GM18873 (cell line): ENCODE measurements around the gene CRYBB3.
"Not testable (repeated sequence)": the region's sequence is repeated elsewhere in the genome, so short reads cannot be mapped to it uniquely, and the experiment has no call there.

ENCODE experiments used
- ATAC-seq: cut with Tn5 transposase; IDR thresholded peaks from one replicate; pipeline ENCODE4 v1.9.1; 2021; ENCODE audit warnings: mild to moderate bottlenecking, moderate library complexity, moderate number of reproducible peaks; ENCODE audit not compliant: unreplicated experiment, low FRiP score

CRYBB3 gene

DNA sequence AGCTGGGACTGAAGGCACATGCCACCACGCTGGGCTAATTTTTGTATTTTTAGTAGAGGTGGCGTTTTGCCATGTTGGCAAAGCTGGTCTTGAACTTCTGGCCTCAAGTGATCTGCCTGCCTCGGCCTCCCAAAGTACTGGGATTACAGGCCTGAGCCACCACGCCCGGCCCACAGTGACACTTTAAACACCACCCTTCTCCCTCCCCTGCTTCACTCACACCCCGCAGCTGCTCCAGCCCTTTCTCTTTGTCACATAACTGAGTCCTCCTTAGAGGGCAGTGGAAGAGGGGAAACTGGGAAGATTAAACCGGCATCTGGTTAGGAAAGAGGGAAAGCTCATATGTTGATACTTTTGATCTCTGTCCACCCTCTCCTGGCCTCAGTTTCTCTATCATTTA is 4.9 kb downstream of the CRYBB3 start:
- not testable (repeated sequence) for ATAC-seq

DNA sequence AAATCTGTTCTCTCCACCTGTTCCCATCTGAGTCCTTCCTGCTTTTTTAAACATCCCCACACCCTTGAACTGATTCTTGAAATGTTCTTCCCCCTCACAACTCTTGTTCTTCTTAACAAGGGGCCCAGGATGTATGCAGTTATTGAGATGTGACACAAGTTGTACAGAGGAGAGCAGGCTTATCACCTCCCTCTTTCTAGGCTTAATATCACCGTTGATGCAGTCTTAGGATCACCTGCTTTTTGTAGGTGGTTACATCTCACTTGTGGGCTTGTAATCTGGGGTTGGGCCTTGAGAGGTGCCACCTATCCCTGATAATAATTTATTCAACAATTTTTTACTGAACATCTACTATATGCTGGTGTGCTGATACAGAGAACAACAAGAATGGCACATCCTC is 6.2 kb downstream of the CRYBB3 start:
- no peak for ATAC-seq

DNA sequence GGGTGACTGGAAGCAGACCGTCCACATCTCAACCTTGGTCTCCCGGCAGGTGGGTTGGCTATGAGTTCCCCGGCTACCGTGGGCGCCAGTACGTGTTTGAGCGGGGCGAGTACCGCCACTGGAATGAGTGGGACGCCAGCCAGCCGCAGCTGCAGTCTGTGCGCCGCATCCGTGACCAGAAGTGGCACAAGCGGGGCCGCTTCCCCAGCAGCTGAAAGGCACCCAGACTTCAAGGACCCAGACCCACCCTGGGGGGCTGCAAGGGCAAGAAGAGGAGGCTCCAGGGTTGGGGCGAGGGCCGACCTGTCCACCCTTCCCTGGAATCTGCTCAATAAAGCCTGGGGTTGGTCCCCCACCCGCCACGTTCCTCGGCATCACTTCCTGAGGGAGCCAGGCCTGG is 7.3 kb downstream of the CRYBB3 start:
- ATAC-seq = no peak

DNA sequence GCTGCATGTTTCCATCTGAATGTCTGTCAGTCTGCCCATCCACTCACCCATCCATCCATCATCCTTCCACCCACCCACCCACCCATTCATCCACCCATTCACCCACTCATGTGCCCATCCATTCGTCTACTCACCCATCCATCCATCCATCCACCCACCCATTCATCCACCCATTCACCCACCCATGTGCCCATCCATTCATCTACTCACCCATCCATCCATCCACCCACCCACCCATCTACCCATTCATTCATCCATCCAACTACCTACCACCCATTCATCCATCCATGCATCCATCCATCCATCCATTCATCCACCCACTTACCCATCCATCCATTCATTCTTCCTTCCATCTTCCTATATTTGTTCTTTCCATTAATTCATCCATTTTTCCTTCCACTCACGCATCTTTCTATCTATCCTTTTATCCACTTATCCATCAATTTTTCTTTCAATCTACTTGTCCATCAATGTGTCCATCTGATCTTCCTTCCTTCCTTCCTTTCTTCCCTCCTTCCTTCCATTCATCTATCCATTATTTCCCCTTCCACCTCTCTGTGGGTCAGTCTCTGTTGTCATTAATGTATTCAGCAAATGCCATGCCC is 8.0 kb downstream of the CRYBB3 start:
- ATAC-seq = no peak

DNA sequence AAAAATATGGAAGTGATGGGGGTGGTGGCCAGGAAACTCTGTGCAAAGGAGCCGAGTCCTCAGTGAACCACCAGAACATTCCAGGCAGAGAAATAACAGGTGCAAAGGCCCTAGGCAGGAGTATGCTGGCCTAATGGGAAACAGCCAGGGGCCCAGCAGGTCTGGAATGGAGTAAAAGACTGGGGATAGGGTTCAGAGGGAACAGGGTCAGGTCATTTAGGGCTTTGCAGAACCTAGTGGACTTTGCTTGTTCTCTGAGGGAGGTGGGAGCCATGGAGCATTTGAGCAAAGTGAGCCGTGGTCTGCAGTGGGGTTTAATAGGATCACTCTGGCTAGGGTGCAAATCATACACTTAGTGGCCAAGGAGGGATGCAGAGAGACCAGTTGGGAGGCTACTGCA is 8.7 kb downstream of the CRYBB3 start:
- no peak for ATAC-seq

DNA sequence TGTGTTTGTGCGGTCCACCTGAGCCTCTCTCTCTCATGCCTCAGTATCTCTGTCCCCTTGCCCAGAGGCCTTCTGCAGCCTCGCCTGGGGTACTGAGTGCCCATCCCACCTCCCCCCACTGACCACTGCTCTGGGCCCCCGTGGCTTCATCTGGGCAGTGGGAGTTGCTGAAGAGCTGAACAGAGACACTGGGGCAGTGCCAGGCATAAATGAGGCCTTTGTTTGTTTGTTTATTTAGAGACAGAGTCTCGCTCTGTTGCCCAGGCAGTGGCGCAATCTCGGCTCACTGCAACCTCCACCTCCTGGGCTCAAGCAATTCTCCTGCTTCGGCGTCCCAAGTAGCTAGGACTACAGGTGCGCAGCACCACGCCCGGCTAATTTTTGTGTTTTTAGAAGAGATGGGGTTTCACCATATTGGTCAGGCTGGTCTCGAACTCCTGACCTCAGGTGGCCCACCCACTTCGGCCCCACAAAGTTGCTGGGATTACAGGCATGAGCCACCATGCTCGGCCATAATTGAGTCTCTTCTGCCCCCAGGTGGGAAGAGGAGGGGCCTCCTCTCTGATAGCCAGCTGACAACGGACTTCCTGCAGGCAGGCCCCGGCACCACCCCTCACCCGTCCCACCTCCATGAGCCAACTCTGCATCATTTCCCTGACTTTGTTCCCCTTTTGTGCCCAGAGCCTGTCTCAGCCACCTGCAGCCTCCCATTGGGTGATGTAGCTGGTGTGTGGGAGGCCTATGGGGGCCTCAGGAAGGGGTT is 9.3 kb downstream of the CRYBB3 start:
- ATAC-seq = no peak

DNA sequence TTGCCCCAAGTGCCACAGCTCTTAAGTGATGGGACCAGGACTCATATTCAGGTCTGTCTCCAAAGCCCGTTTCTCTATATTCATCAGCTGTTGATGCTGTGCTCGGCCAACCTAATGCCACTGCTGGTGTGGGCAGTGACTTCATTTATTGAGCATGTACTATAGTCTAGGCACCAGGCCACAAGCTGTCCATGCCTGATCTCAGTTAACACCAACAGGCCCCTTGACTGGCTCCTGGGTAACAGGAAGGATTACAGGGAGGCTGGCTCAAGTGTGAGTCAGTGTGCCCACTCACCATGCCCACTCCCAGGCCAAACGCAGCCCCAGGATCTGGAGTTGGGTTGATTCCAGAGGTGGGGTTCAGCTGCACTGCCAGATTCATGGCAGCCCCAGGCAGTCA is 11.1 kb downstream of the CRYBB3 start:
- no peak for ATAC-seq

DNA sequence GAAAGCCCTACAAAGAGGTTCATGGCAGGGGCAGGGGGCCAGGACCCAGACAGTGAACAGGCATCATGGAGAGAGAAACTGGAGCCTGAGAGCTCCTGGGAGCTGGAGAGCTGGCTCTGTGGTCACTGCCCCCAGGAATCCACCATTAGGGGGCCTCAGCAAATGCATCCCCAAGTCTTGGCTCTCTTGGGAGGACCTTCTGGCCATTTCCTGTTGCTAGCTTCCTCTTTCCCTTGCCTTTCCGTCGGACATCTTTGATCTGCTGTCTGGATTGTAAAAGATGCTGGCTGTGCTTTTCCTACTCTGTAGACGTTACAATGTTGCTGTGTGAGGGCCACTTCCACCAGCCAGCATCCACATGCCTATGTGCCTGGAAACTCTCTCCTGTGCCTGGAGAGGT is 12.7 kb downstream of the CRYBB3 start:
- no peak for ATAC-seq

DNA sequence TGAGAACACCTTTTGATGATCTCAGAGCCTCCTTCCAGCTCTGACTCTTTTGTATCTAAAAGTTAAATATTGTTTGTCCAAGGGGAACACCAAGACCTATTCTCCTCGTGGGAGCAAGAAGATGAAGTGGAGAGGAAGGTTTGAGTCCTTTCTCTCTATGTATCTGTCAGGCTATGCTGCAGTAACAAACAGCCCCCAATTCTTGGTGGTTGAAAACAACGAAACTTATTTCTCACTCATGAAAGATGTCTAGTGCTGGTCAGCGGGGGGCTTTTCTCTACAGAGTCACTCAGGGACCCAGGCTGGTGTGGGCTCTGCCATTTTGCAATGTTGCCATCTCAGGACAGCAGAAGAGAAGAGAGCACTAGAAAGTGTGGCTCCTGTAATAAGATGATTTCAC is 13.6 kb downstream of the CRYBB3 start:
- no peak for ATAC-seq

DNA sequence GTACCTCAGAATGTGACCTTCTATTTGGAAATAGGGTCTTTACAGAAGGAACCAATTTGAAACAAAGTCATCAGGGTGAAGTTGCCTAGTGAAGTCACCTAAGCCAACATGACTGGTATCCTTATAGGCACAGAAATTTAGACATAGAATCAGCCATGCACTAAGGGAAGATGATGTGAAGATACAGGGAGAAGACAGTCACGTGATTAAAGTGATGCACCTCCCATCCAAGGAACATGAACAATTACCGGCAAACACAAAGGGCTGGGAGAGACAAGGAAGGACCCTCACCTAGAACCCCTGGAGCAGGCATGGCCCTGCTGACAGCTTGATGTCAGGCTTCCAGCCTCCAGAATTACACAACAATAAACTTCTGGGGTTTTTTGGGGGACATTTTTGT is 16.6 kb downstream of the CRYBB3 start:
- no peak for ATAC-seq

DNA sequence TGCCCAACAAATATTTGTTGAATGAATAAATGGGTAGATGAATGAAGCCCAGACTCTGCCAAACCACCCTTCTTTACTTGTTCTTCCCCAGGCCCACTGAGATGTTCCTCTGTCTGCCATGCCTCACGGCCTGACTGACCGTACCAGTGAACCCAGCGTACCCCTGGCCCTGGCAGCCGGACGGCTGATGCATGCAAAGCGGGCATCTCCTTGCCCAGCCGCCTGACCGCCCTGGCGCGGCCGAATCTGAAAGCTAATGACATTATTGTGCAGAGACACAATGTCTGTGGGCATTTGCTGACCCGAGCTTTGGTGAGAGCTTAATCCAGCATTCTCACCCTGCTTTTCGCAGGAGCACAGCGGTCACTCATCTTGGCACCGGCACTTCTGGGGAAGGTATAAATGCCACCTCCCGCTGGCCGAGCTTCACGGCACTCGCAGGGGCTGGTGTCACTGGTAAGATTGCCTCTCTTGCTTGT is 19.6 kb downstream of the CRYBB3 start, which contains the start of gene CRYBB2:
CRYBB2 (plus strand) TSS at position 429 of the 479 bp plus-strand sequence. CDS start 1,791 bp downstream, outside the sequence.
- no peak for ATAC-seq

DNA sequence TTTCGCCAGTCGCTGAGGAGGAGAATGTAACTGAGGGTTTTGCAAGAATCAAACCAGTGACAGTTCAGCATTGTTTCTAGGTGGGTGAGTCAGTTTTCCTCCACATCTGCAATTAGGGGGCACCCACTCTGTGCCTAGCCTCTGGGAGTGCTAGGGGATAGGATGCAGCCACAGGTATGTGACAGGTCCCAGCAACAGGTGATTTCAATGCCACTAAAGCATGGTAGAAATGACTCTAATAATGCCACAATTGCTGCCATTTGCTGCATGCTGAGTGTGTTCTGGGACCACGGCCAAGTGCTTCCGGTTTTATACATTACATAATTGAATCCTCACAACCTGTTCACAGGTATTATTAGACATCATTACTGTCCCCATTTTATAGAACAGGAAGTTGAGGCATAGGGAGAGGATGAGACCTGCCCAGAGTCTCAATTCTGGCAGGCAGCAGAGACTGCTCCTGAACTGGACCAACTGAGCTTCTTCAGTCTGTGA is 20.3 kb downstream of the CRYBB3 start:
- ATAC-seq = no peak

DNA sequence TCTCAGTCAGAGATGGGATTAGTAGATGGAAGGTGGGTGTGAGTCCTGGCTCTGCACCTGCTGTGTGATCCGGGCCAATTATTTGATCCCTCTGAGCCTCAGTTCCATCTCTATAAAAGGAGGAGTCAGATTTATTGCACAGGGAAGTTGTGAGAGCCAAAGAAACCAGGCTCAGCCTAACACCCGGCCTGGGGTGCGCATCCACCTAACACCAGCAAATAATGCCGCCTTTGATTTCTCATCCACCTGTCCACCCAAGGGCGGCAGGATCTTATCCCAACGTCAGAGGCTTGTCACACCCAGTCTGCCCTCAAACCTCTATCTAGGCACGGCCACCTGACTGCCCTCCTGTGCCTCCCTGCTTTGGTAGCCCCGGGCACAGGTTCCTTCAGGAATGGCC is 22.1 kb downstream of the CRYBB3 start:
- no peak for ATAC-seq

DNA sequence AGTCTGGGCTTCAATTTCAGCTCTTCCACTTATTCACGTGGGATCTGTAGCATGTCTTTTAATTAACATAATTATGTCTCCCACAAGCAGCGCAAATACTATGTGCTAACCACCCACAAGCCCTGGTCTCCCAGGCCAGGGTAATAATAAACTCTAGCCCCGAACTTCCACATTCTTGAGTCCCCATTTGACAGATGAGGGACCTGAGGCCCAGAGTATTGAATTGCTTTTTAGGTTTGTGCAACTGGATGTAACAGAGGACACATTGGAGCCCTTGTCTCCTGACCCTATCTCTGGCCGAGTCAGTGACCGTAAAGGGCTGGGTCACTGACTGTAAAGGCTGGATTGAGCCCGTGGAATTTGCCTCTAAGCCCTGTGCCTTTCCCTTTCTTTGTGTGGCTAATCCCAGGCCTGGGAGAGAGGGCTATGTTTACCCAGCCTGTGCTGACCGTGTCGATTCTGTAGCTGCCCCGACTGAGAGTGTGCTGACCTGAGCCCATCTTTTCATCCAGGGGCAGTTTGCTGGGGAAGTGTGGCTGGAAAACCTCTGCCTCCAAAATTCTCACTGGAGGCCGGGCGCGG is 23.7 kb downstream of the CRYBB3 start:
- ATAC-seq = no peak

DNA sequence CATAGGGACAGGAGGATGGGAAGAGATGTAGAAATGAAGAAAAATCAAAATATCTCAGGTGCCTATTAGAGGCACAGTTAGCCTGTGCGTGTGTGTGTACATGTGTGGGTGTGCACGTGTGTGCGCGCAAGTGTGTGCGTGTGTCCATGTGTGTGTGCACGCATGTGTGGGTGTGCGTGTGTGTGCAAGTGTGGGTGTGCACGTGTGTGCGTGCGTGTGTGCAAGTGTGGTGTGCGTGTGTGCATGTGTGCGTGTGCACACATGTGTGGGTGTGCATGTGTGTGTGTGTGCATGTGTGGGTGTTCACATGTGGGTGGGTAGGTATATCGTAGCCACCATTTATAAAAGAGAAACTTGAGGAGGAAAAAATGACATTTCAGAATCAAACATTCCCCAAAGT is 29.2 kb downstream of the CRYBB3 start:
- ATAC-seq = no peak

DNA sequence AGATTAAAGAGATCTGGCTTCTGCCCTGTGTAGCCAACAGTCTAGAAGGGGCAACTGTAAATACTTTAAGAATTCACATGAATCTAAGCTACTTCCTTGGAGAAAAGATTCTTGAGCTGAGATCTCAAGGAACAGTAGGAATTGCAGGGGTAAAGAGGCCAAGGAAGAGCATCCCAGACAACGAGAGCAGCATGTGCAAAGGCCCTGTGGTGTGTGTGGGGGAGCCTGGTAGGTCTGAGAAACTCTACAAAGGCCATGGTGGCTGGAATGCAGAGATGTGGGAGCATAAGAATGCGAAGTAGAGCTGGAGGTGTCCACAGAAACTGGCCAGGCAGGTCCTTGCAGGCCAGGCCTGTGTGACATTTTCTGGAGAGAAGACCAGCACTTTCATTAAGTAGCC is 31.1 kb downstream of the CRYBB3 start:
- ATAC-seq = not testable (repeated sequence)

DNA sequence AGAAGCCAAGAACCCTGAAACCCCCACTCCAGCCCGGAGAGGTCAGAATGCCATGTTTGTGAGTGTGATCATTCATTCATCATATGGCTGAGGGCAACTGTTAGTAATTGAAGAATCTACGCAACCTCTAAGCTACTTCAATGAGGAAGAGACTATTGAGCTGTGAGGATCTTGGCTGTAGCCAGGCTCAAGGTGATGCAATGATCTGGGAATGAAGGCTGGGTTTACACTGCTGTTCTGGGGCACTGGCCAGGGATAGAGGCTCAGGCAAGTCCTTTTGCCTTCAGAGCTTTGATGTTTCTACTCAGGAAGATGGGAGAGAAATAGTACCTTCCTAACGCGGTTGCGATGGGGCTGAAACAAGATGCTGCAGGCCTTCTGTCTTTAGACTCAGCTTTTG is 32.6 kb downstream of the CRYBB3 start:
- no peak for ATAC-seq

DNA sequence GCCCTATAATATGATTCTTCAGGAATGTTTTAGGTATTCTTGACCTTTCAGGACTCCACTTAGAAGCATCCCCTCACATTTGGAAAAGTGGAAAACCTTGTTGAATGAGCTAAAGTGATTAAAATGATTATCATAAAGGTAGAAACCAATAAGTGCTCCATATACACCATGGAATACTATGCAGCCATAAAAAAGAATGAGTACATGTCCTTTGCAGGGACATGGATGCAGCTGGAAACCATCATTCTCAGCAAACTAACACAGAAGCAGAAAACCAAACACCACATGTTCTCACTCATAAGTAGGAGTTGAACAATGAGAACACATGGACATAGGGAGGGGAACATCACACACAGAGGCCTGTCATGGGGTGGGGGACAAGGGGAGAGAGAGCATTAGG is 34.0 kb downstream of the CRYBB3 start:
- ATAC-seq = not testable (repeated sequence)

DNA sequence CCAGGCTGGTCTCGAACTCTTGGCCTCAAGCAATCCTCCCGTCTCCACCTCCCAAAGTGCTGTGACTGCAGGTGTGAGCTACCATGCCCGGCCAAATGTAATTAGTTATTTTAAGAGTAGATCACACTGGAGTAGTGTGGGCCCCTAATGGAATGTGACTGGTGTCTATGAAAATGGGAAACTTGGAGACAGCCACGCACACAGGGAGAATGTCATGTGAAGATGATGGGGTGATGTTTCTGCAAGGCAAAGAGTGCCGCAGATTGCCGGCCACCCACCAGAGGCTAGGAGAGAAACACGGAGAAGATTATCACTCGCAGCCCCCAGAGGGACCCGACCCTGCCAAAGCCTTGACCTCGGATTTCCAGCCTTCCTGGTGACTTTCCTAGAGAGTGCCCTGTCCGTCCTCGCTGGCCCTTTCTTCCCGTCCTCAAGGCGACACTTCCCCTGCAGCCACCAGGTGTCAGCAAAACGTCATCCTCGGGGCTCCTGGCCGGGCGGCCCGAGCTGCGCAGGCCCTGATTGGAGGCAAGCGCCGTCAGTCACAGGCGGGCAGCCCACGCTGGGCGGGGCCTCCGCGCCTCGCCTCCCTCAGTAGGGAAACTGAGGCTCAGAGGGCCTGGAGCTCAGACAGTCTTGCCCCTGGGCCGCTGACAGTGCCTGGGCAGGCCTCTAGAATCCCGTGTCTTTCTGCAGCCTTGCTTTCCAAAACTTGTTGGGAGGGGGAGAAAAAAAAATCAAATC is 36.1 kb downstream of the CRYBB3 start:
- no peak for ATAC-seq

DNA sequence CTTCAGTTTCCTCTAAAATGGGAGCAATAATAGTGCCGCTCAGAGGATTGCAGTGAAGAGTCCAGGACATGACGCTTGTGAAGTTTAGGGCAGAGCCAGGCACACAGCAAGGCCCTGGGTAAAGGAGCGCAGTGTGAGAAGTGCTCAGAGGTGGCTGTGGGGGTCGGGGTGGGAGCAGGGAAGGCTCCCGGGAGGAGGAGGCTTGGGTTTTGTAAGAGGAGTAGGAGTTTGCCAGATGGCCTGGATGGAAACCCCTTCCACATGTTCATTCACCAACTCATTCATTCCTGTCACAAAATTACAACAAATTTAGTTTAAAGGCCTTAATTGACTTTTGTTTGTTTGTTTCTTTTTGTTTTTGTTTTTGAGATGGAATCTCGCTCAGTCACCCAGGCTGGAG is 36.8 kb downstream of the CRYBB3 start:
- no peak for ATAC-seq

DNA sequence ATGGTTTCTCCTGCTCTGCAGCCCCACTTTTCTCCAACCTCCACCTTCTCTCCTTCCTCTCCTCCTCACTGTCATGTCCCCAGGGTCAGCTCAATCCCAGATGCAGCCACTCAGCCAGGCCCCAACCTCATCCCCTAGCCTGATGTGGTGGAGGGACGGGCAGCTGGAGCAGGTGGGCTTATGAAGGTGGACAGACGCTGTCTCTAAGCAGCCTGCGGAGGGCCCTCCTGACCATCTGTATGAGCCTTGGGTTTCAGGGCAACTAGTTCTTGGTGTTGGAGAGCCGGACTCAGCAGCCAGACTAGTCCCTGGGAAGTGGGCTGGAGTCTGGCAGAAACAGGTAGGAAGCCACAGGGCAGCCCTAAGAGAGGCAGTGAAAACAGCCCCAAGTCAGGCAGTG is 37.8 kb downstream of the CRYBB3 start:
- no peak for ATAC-seq
